Activated naive CD4-positive, alpha-beta T cell treated with anti-CD3 and anti-CD28 coated beads, Interleukin-2, amount 50 U/mL, for 72 hours (primary cell): ENCODE results near the gene MAN1B1. TPM values are rescaled to one million over a fixed set of nuclear protein-coding genes. Genes with fewer than 3 reads are reported as not detected.
A peak's percentile ranks its signal among the peaks of the same experiment; 100 is the strongest.

Source experiments
- ATAC-seq, 2 donors: fragments of 150-1000 bp; cut with Tn5 transposase; 2 replicates each; pipeline ENCODE4 v1.10.0; 2021; ENCODE audit warnings: mild to moderate bottlenecking in 2 of 2, moderate library complexity in 2 of 2
- DNase-seq, 2 donors: peaks; one replicate each; pipeline ENCODE4 v3.0.0; 2021 to 2022; ENCODE audit warnings: low spot score in 2 of 2
- H3K27ac Mint-ChIP-seq, 2 donors: one replicate each; pipeline ENCODE4 v1.8.0; 2022; ENCODE audit warnings: mild to moderate bottlenecking in 2 of 2, mixed read lengths in 2 of 2
- H3K36me3 Mint-ChIP-seq, 2 donors: one replicate each; pipeline ENCODE4 v1.8.0; 2022; ENCODE audit warnings: mixed read lengths in 2 of 2
- H3K9me3 Mint-ChIP-seq, 2 donors: one replicate each; pipeline ENCODE4 v1.8.0; 2022; ENCODE audit warnings: mixed read lengths in 2 of 2
- total RNA-seq, 2 donors: library from RNA; stranded (reverse); gene quantifications; one replicate each; pipeline ENCODE4 v1.2.3, GENCODE V29; 2022

MAN1B1 gene
- total RNA-seq, 2 donors from 2014 or later, result 23.8 to 41.4 TPM

DNA sequence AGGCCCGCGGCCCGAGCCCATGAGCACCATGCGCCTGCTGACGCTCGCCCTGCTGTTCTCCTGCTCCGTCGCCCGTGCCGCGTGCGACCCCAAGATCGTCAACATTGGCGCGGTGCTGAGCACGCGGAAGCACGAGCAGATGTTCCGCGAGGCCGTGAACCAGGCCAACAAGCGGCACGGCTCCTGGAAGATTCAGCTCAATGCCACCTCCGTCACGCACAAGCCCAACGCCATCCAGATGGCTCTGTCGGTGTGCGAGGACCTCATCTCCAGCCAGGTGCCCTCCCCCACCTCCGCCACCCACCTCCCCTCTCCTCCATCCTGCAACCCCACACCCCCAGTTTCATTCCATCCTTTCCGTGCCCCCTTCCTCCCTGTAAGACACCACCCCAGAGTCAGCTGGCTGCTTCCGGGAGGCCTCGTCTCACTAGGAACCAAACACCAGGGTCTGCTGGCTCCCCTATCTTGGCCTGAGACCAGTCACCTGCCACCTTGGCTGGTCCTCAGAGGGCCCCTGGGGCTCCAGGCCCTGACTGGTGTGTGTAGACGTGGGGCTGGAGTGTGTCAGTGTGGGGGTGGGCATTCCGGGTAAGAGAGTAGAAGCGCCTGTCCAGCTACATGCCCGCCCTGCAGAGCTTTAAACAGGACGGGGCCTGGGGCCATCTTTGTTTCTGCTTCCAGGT, 52.8 kb downstream of the MAN1B1 start:
- Mint-ChIP-seq H3K9me3 (no peaks in the 10 kb centered on the region), H3K27ac (no peak overlapping the region), H3K36me3 (peaks cover 0 to 6% of the 10 kb centered on the region in 2 donors)
- ATAC-seq, result no peak
- no peak for DNase-seq

DNA sequence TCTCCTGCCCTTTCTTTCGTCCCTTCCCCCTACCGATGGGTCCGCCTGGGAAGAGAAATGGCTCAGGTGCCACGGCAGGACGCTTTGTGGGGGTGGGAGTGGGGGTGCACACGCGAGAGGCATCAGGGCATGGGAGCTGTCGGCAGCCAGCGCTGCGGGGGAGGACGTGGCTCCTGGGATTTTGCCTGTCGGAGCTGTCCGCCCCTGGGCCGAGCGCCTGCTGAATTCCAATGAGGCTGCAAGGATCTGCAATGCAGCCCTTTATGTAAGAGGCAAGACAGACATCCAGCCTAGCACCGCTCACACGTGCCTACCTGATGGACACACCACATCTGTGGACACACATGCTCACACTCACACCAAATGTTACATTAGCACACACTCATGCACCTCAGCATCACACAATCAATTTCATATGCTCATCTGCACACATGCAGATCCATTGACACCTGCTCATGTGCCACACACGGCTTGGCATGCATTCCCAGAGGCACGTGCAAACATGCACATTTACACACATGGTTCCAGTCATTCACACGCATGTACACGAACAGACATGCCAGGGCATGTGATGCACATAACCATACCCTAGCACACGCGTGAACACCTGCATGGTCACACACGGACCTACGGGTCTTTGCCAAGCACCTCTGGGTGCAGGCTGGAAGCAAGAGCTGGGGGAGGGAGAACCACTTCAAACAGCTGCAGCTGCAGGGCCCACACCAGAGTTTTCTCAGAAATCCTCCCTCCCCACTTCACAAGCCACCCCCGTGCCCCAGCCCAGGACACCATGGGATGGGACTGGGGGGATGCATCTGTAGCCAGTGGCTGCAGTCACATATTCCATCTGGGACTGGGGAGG, 53.6 kb downstream of the MAN1B1 start:
- ATAC-seq (no peak), DNase-seq (no peak)
- H3K9me3 Mint-ChIP-seq, result no peaks in the 10 kb centered on the region
- no peak overlapping the region for H3K27ac Mint-ChIP-seq
- H3K36me3 Mint-ChIP-seq, result peaks cover 0 to 6% of the 10 kb centered on the region in 2 donors

DNA sequence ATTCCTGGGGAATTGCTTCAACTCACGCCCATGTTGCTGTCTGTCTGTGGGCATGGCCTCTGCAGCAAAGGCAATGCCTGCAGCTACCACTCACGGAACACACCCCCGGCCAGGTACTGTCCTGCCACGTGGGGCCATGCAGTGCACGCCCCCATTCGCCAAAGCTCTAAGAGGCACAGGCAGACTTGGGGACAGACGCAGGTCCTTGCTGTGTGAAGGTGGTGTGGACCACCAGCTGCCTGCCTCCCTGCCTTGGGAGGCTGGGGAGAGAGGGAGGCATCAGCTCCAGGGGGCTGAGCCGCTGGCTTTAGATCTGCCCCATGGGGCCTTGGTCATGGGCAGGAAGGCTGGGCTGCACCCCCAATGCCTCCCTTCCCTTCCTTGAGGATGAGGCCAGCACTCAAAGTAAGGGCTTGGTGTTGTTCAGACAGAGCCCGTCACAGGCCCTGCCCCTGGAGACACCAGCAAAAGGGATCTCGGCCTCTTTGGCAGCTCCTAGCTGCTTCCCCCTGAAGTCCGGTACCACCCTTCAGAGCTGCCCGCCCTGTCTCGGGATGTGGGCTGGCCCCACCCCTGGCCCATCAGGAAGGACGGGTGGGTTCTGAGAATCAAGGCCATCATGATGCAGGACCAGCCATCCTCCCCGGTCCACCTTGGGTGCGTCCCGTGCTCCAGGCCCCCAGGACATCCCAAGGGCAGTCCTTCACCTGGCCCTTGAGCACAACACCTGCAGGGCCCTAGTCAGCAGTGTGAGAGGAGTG, 54.4 kb downstream of the MAN1B1 start:
- DNase-seq, result no peak
- peaks cover 0 to 6% of the 10 kb centered on the region in 2 donors for H3K36me3 Mint-ChIP-seq

DNA sequence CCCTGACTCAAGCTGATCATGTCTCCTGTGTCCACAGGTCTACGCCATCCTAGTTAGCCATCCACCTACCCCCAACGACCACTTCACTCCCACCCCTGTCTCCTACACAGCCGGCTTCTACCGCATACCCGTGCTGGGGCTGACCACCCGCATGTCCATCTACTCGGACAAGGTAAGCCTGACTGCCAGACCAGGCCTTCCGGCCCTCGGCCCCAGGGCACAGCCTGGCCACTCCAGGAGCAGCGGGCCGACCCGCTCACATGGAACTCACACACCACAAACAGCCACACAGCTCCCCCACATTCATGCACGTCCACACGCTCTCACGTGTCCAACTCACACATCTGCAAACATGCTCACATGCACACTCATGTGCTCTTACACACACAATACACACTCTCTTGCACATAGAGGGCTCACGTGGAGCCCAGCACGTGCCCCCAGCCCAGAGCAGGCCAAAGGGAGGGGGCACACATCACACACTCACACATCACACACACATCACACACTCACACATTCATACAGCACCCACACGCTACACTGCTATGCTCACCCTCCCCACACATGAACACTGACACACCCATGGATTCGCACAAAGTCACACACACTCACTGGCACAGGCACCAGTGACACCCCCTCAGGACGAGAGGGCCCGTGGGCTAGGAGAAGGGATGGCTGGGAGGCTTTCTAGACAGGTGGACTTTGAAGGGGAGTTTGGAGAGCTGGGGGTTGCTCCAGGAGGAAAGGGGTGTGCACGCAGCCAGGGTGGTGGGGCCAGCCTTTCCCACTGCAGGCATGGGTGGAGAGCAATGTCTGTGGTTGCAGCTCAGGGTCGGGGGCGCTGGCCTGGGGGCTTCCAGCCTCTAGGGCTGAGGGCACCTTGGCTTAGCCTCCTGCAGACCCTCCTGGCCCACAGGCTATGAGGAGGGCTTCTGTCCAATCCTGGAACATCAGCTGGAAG, 55.5 kb downstream of the MAN1B1 start:
- Mint-ChIP-seq H3K9me3 (no peaks in the 10 kb centered on the region), H3K27ac (no peak overlapping the region), H3K36me3 (peaks cover 0 to 6% of the 10 kb centered on the region in 2 donors)
- DNase-seq (no peak), ATAC-seq (no peak)

More for the DNA sequence above, 54.4 kb downstream of the MAN1B1 start:
- Mint-ChIP-seq H3K27ac (no peak overlapping the region), H3K9me3 (no peaks in the 10 kb centered on the region)
- ATAC-seq, result no peak

DNA sequence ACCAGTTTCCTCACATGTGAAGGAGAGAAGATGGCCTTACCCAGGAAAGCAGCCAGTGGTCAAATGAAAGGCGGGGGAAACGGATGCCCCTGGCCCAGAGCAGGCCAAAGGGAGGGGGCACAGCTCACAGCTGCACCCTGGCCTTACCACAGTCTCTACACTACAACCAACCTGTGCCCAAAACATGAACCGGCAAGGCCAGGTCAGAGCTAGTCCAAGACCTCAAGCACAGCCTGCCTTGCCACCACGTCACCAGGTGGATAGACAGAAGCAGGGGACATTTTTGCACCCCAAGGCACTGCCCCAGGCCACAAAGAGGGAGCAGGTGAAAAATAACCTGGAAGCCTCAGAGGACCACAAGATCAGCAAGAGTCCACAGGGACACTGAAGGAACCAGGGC, 56.7 kb downstream of the MAN1B1 start:
- no peak for ATAC-seq
- no peak overlapping the region for H3K27ac Mint-ChIP-seq
- peaks cover 0 to 6% of the 10 kb centered on the region in 2 donors for H3K36me3 Mint-ChIP-seq
- no peak for DNase-seq
- no peaks in the 10 kb centered on the region for H3K9me3 Mint-ChIP-seq

DNA sequence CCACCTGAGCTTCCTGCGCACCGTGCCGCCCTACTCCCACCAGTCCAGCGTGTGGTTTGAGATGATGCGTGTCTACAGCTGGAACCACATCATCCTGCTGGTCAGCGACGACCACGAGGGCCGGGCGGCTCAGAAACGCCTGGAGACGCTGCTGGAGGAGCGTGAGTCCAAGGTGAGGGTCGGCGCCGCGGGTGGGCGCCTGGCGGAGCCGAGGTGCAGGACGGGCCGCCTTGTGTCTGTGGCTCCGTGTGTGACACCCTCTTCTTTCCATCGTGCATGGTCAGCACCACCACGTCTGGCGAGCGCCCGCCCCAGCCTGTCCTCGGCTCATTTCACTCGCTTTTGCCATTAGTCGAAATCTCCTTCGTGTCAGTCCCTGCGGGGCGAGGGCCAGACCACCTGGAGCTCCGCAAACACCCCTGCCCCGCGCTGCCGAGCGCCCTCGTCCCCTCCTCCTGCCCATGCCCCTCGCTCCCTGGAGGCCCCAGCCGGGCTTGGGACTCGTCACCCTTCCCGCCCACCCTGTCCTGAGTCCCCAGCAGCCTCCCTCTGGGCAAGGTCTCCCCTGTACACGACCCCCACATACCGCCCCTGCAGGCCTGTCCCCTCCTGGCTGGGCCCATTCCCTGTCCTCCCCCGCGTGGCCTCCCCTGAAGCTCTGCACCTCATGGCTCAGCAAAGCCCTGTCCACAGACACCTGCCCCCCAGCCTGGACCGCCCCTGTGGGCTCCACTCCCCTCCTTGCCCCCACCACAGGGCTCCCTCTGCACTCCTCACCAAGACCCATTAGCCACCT, 59.1 kb downstream of the MAN1B1 start:
- ATAC-seq, result no peak
- Mint-ChIP-seq H3K36me3 (no peaks in the 10 kb centered on the region), H3K27ac (no peak overlapping the region), H3K9me3 (no peaks in the 10 kb centered on the region)
- DNase-seq, result no peak

DNA sequence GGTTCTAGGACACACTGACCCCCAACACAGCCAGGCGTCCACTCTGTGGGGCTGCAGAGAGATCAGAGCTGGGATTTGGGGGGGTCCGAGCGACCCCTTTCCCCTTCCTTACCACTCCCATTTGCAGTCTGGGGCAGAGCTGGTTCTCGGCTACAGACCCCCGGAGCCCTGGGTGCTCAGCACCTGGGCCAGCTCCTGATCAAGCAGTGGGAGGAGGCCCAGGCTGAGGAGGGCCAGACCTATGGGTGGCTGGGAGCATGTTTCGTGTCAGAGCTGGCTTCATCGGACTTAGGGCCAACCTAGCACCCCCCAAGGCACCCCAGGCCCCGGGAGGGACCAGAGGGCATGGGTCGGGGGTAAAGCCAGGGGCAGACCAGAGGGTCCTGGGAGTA, 59.7 kb downstream of the MAN1B1 start:
- Mint-ChIP-seq H3K9me3 (no peaks in the 10 kb centered on the region), H3K27ac (no peak overlapping the region), H3K36me3 (no peaks in the 10 kb centered on the region)
- ATAC-seq (no peak), DNase-seq (no peak)

DNA sequence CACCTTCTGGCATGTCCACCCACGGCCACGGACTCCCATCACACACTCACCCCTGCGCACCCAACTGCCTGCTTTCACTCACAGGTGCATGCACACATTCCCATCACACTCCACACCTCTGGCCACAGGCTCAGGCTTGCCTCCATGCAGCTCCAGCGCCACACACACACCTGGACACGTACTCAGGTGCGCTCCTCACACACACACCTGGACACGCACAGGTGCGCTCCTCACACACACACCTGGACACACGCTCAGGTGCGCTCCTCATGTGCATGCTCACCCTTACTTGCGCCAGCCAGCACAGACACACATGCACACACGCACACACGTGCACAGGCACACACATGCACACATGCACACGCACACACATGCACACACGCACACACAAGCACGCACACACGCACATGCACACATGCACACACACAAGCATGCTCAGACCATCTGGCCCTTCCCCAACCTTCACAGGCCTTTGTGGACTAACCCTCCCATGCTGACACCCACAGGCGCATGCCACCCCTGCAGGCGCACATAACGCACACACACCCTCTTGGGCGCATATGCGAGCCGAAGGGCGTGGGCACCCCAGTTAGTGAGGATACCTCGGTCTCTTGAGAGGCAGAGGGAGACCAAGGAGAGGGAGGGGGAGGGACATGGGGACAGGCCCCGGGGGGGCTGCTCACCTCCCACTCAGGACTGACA, 60.5 kb downstream of the MAN1B1 start:
- H3K9me3 Mint-ChIP-seq, result no peaks in the 10 kb centered on the region
- no peak for DNase-seq
- H3K36me3 Mint-ChIP-seq, result no peaks in the 10 kb centered on the region
- no peak overlapping the region for H3K27ac Mint-ChIP-seq
- ATAC-seq, result no peak

DNA sequence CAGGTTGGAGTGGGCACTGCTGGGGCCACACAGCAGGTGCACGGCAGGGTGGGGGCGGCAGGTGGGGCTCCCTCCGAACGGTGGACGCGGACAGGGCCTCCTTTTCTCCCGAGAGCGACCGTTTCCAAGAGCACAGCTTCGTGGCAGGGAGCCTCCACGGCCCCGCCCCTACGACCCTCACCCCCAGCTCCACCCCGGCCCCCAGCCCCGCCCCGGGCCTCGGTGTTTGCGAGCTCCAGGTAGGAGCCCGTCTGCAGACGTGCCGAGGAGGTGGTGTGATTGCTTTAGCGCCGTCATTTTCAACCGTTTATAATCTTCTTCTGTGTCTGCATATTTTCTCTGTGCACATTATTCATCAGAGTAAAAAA, 61.0 kb downstream of the MAN1B1 start:
- Mint-ChIP-seq H3K9me3 (no peaks in the 10 kb centered on the region), H3K27ac (no peak overlapping the region), H3K36me3 (no peaks in the 10 kb centered on the region)
- no peak for DNase-seq
- ATAC-seq, result no peak

DNA sequence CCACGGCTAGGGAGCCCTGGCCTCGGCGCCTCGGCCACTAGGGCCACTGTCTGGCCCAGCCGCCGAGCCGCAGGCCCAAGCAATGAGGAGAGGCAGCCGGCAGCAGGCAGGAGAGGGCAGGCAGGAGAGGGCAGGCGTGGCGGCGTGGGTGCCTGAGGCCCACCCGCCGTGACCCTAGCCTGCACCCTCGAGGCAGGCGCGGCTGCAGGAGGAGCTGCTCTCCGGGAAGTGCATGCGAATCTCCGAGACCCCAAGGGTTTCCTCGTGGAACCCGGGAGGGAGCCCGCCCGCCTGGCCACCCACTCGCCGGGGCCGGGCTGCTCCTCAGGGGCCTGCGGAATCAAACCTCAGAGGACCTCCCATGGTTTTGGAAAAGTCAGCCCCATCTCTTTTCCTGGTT, 61.5 kb downstream of the MAN1B1 start:
- H3K36me3 Mint-ChIP-seq, result no peaks in the 10 kb centered on the region
- ATAC-seq (no peak), DNase-seq (no peak)
- H3K27ac Mint-ChIP-seq, result no peak overlapping the region
- no peaks in the 10 kb centered on the region for H3K9me3 Mint-ChIP-seq

DNA sequence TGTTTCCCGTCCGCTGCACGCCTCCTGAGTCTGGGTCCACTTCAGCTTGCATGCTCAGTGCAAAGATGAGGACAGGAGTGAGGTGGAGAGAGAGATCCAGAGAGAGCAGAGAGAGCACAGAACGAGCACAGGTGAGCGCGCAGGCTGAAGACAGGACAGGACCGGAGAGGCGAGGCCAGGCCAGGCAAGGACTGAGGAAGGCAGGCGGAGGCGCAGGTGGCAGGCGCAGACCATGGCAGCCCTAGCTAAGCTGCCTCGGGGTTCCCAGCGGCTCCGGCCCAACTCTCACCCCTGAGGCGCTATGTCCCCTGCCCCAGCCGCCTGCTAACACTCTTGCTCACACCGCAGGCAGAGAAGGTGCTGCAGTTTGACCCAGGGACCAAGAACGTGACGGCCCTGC, 61.9 kb downstream of the MAN1B1 start:
- Mint-ChIP-seq H3K27ac (no peak overlapping the region), H3K36me3 (no peaks in the 10 kb centered on the region), H3K9me3 (no peaks in the 10 kb centered on the region)
- DNase-seq (no peak), ATAC-seq (no peak)

DNA sequence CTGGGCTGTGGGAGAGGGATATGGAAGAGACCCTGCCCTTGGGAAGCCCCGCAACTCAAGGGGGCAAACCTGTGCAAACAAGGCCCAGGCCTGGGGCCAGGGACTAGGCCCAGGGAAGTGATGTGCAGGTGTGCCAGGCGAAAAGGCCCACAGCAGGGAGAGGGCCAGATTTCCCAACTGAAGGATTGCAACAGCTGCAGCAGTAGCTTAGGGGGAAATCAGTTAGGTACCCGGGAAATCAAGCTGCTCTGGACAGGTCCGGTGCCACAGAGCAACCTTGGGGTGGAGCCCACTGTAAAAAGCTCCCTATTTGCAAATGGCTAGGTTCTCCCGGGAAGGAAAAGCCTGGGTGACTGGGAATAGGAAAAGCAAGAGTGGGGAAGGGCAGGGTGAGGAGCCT, 62.6 kb downstream of the MAN1B1 start:
- no peaks in the 10 kb centered on the region for H3K9me3 Mint-ChIP-seq
- ATAC-seq (no peak), DNase-seq (no peak)
- no peak overlapping the region for H3K27ac Mint-ChIP-seq
- H3K36me3 Mint-ChIP-seq, result no peaks in the 10 kb centered on the region

DNA sequence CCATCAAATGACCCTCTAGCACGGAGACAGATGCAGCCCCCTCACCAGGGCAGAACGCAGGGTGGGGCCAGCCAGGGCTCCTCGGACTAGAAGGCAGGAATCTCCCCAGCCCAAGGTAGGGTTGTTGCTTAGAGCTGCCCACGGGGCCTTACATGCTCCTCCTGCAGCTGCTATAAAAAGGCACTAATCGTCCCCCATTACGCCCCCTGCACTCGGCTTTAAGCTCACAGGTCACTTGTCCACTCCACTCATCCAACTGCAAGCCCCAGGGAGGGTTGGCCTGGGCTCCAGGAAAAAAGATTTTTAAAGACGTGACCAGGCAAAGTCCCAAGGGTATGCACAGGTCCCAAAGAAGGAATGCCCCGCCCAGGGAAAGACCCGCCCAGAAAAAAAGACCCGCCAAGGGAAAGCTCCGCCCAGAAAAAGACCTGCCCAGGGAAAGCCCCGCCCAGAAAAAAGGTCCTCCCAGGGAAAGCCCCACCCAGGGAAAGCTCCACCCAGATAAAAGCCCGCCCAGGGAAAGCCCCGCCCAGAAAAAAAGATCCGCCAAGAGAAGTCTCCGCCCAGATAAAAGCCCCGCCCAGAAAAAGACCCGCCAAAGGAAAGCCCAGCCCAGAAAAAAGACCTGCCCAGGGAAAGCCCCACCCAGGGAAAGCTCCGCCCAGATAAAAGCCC, 63.3 kb downstream of the MAN1B1 start:
- H3K27ac Mint-ChIP-seq, result no peak overlapping the region
- no peaks in the 10 kb centered on the region for H3K9me3 Mint-ChIP-seq
- ATAC-seq, result peak in 1 of 2 donors; percentile 18

DNA sequence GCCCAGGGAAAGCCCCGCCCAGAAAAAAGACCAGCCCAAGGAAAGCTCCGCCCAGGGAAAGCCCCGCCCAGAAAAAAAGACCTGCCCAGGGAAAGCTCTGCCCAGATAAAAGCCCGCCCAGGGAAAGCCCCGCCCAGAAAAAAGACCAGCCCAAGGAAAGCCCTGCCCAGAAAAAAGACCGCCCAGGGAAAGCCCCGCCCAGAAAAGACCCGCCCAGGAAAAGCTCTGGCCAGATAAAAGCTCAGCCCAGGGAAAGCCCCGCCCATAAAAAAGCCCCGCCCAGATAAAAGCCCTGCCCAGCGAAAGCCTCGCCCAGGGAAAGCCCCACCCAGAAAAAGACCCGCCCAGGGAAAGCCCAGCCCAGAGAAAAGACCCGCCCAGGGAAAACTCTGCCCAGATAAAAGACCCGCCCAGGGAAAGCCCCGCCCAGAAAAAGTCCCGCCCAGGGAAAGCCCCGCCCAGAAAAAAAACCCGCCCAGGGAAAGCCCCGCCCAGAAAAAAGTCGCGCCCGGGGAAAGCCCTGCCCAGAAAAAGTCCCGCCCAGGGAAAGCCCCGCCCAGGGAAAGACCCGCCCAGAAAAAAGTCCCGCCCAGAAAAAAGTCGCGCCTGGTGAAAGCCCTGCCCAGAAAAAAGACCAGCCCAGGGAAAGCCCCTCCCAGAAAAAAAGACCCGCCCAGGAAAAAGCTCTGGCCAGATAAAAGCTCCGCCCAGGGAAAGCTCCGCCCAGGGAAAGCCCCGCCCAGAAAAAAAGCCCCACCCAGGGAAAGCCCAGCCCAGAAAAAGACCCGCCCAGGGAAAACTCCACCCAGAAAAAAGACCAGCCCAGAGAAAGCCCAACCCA, 64.1 kb downstream of the MAN1B1 start:
- Mint-ChIP-seq H3K9me3 (no peaks in the 10 kb centered on the region), H3K27ac (no peak overlapping the region), H3K36me3 (no peaks in the 10 kb centered on the region)
- peak; percentile 71 to 72 for ATAC-seq
- peak; percentile 65 to 89 for DNase-seq

More for the DNA sequence above, 63.3 kb downstream of the MAN1B1 start:
- no peaks in the 10 kb centered on the region for H3K36me3 Mint-ChIP-seq
- DNase-seq, result no peak
